DOHH2 (cell line): Measurements from ENCODE around the gene HIPK2.

Experiments
- H3F3A ChIP-seq: fragments of 200-600 bp; sonication (generic), shearing (Covaris generic); 2 replicates; pipeline ENCODE4 v1.6.0; 2016; ENCODE audit warnings: antibody characterized with exemption, mild to moderate bottlenecking; ENCODE audit not compliant: control insufficient read depth, insufficient read depth
- H3K27ac ChIP-seq: fragments of 200-600 bp; sonication (generic); 2 replicates; pipeline ENCODE4 v1.5.1; 2014; ENCODE audit warnings: low read depth, mild to moderate bottlenecking, low read length, moderate library complexity
- H3K27me3 ChIP-seq: fragments of 200-600 bp; sonication (generic); 2 replicates; pipeline ENCODE4 v1.6.1; 2014; ENCODE audit warnings: mild to moderate bottlenecking, low read length, mixed read lengths; ENCODE audit not compliant: control insufficient read depth
- H3K36me3 ChIP-seq: fragments of 200-600 bp; sonication (generic); 2 replicates; pipeline ENCODE4 v1.6.1; 2014; ENCODE audit warnings: mild to moderate bottlenecking, low read length, moderate library complexity, mixed read lengths; ENCODE audit not compliant: control insufficient read depth
- H3K4me1 ChIP-seq: fragments of 200-600 bp; sonication (generic); 2 replicates; pipeline ENCODE4 v1.6.1; 2014; ENCODE audit warnings: mild to moderate bottlenecking, low read length, mixed read lengths; ENCODE audit not compliant: control insufficient read depth
- H3K4me2 ChIP-seq: fragments of 200-600 bp; sonication (generic); 2 replicates; pipeline ENCODE4 v1.6.0; 2014; ENCODE audit warnings: mild to moderate bottlenecking, low read length, moderate library complexity
- H3K4me3 ChIP-seq: fragments of 200-600 bp; sonication (generic); 2 replicates; pipeline ENCODE4 v1.5.1; 2014; ENCODE audit warnings: mild to moderate bottlenecking, low read length, mixed read lengths
- H3K79me2 ChIP-seq: fragments of 200-600 bp; sonication (generic); 2 replicates; pipeline ENCODE4 v1.6.1; 2014; ENCODE audit warnings: mild to moderate bottlenecking, low read length, mixed read lengths; ENCODE audit not compliant: control insufficient read depth
- H3K9me2 ChIP-seq: fragments of 200-600 bp; sonication (generic); replicated peaks from 2 replicates; pipeline ENCODE4 v1.6.1; 2014; ENCODE audit warnings: mild to moderate bottlenecking, low read length, mixed read lengths; ENCODE audit not compliant: control insufficient read depth
- H3K9me3 ChIP-seq: fragments of 200-600 bp; sonication (generic); 2 replicates; pipeline ENCODE4 v1.6.1; 2014; ENCODE audit warnings: antibody characterized with exemption, low read length, mixed read lengths; ENCODE audit not compliant: control insufficient read depth, insufficient read depth
- H4K20me1 ChIP-seq: fragments of 200-600 bp; sonication (generic); 2 replicates; pipeline ENCODE4 v1.6.0; 2014; ENCODE audit warnings: low read depth, mild to moderate bottlenecking, antibody characterized with exemption, low read length, moderate library complexity; ENCODE audit not compliant: control insufficient read depth, insufficient read depth
- EZH2phosphoT487 ChIP-seq: fragments of 200-600 bp; sonication (generic); IDR thresholded peaks from 2 replicates; pipeline ENCODE4 v1.6.1; 2017; ENCODE audit warnings: borderline replicate concordance, mild to moderate bottlenecking, antibody characterized with exemption, low read length, moderate library complexity, mixed read lengths
- TF ChIP-seq, protein P1 (sequence below): fragments of 200-600 bp; sonication (generic); IDR thresholded peaks from one replicate; pipeline ENCODE4 v1.5.1; 2014; ENCODE audit warnings: antibody characterized with exemption, mild to moderate bottlenecking, low read depth, low read length; ENCODE audit not compliant: poor library complexity, severe bottlenecking

HIPK2 gene

DNA sequence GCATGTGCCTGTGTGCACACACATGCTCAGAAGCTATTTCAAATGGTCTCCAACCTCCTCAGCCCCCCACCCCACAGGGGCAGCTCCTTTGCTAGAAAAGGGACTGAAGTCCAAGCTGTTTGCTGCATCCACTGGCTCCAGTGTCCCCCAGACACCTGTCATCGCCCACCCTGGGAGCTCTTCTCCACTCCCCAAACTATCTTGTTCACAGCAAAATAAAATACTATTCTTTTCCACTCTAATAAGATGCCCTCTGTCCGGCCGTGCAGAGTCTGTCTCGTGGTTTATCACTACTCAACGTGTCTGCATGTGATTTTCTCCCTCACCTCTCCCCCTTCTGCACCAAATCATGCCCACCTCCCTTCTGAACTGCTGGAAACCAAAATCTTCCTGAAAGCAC, 25.6 kb downstream of the HIPK2 start:
- H3K79me2 ChIP-seq, result no peaks in the 10 kb centered on the region

DNA sequence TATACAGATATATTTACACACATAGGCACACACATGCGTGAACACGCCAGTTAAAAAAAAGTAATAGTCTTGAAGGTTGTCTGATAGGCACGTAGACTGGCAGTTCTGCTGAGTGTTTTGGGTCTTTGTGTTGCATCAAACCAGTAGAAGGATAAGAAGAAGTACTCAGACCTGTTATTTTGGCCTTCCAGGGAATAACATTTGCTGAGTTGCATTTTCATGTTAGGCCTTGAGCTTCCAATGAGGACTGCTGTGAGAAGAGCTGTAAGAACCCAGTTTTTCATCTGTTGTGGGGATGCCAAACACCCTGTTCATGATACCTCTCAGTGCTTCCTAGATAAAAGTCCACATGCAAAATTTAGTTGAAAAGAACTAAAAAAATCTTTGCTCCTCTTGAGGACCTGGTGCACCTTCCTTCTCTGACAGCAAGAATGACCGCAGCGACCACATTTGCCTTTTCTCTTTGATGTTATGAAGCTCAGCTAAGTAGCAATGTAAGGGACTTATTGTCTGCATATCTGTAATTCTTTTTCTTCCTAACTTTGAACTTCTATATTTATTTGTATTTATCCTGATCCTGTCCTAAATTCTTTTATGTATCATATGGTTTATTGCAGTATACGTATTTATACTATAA, 27.2 kb downstream of the HIPK2 start:
- Histone ChIP-seq H3K36me3 (no peaks in the 10 kb centered on the region), H3K4me3 (no peak overlapping the region), H3K27me3 (peaks cover 9% of the 10 kb centered on the region; the same call in 1 of the 2 replicates), H4K20me1 (no peaks in the 10 kb centered on the region), H3F3A (no peaks in the 10 kb centered on the region), H3K4me2 (no peak overlapping the region), H3K9me2 (no peaks in the 10 kb centered on the region), H3K79me2 (no peaks in the 10 kb centered on the region), H3K9me3 (no peaks in the 10 kb centered on the region), H3K4me1 (no peaks in the 10 kb centered on the region), H3K27ac (no peak overlapping the region)
- TF ChIP-seq, protein P1, sequence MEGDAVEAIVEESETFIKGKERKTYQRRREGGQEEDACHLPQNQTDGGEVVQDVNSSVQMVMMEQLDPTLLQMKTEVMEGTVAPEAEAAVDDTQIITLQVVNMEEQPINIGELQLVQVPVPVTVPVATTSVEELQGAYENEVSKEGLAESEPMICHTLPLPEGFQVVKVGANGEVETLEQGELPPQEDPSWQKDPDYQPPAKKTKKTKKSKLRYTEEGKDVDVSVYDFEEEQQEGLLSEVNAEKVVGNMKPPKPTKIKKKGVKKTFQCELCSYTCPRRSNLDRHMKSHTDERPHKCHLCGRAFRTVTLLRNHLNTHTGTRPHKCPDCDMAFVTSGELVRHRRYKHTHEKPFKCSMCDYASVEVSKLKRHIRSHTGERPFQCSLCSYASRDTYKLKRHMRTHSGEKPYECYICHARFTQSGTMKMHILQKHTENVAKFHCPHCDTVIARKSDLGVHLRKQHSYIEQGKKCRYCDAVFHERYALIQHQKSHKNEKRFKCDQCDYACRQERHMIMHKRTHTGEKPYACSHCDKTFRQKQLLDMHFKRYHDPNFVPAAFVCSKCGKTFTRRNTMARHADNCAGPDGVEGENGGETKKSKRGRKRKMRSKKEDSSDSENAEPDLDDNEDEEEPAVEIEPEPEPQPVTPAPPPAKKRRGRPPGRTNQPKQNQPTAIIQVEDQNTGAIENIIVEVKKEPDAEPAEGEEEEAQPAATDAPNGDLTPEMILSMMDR, result no peak
- TF ChIP-seq EZH2phosphoT487, result no peak

More for the DNA sequence above, 25.6 kb downstream of the HIPK2 start:
- Histone ChIP-seq H3K27ac (no peak overlapping the region), H3K9me2 (no peaks in the 10 kb centered on the region), H3K9me3 (no peaks in the 10 kb centered on the region), H3K4me2 (no peak overlapping the region), H3K4me1 (no peaks in the 10 kb centered on the region), H3F3A (no peaks in the 10 kb centered on the region), H3K36me3 (no peaks in the 10 kb centered on the region), H3K4me3 (no peak overlapping the region), H4K20me1 (no peaks in the 10 kb centered on the region), H3K27me3 (peaks cover 9% of the 10 kb centered on the region)
- TF ChIP-seq, protein P1, result no peak
- no peak for TF ChIP-seq EZH2phosphoT487

DNA sequence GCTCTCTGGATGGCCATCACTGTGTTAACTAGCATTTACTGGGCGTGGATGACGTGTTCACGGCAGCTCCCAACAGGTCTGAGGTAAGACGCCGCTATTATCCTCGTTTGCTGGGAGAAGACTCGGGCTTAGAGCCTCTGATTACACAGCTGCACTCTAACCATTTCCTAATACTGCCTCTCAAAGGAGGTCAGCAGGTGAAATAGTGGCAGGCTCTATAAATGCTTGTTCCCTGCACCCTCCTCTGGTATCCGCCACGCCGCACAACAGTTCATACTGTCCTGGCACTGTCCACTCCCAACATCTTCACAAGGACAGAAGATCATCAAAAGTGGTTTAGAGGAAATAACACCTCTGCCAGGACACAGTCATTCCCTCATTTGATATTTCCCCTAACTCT, 28.3 kb downstream of the HIPK2 start:
- H3K36me3 ChIP-seq, result no peaks in the 10 kb centered on the region
- no peaks in the 10 kb centered on the region for H3K9me3 ChIP-seq
- no peak overlapping the region for H3K27ac ChIP-seq
- no peaks in the 10 kb centered on the region for H3F3A ChIP-seq
- no peak overlapping the region for H3K4me3 ChIP-seq
- H3K4me1 ChIP-seq, result no peaks in the 10 kb centered on the region
- no peaks in the 10 kb centered on the region for H3K79me2 ChIP-seq
- H3K4me2 ChIP-seq, result no peak overlapping the region
- no peaks in the 10 kb centered on the region for H4K20me1 ChIP-seq
- H3K9me2 ChIP-seq, result no peaks in the 10 kb centered on the region
- TF ChIP-seq, protein P1, result no peak
- TF ChIP-seq EZH2phosphoT487, result no peak
- peaks cover 6% of the 10 kb centered on the region; the same call in 1 of the 2 replicates for H3K27me3 ChIP-seq
